Activated CD4-positive, alpha-beta T cell treated with anti-CD3 and anti-CD28 coated beads for 1 hour (primary cell): Measurements from ENCODE around the gene ITGB3.

Experiments
- DNase-seq: peaks from one replicate; pipeline ENCODE4 v3.0.0-alpha.2; 2020

The ITGB3 gene

DNA sequence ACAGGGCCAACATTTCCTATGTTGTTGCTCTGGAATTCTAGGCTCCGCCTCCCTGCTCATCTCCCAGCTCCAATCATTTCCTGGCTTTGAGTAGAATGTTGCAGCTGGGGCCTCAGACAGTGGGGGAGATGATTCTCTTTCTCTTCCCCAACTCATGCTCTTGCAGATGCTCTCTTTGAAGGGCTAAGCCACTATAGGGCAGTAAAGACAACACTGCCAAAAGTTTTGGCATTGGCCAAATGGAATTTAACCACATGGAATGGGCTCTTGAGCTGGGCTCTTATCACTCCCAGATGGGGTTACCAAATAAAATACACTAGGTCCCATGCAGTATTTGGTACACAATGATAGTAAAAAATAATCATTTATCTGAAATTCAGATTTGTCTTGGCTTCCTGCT is 50.6 kb downstream of the ITGB3 start:
- DNase-seq, result no peak

GRCh38 chr17:47305302-47305923 is 51.8 kb downstream of the ITGB3 start:
- DNase-seq, result no peak

- no peak for DNase-seq
These were observed 56.6 kb downstream of the ITGB3 start for GRCh38 chr17:47310186-47310733.

DNA sequence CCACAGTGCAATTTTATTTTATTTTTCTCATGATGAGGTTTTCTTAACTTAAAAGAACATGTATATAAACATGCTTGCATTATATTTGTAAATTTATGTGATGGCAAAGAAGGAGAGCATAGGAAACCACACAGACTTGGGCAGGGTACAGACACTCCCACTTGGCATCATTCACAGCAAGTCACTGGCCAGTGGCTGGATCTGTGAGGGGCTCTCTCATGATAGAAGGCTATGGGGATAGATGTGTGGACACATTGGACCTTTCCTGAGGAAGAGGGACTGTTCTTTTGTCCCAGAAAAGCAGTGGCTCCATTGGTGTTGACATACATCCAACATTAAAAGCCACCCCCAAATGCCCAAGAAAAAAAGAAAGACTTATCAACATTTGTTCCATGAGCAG is 57.8 kb downstream of the ITGB3 start:
- DNase-seq, result no peak

DNA sequence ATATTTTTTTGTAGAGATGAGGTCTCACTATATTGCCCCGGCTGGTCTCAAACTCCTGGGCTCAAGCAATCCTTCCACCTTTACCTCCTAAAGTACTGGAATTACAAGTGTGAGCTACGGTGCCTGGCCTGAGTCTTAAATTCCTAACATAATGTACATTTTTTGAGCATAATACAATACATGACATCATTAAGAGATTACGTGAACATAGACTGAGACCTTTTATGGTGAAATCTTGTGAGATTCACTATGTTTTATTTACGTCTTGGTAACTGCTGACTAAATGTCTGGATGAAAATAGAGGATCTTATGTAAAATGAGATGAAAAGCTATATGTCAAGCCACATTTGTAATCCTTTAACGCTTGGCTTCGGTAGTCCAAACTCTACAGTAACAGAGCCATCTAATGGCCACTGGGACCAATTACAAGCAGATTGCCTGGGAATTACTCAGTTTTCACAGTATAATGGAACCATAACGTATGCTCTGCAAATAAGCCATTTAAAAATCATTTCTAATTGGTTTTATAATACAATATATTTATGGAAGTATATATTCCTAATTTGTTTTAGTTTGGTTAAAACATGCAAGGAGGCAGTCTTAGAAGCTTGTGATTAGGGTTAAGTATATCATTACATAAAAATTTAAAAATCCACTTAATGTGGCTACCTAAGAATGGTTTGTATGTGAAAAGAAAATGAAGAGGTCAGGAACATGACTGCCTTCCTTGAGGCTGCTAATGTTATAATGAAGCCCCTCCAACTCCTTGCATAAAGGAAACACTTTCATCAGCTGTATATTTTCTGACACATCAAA is 62.0 kb downstream of the ITGB3 start:
- no peak for DNase-seq

- DNase-seq, result no peak
These were observed 62.7 kb downstream of the ITGB3 start for GRCh38 chr17:47316311-47316710.

DNA sequence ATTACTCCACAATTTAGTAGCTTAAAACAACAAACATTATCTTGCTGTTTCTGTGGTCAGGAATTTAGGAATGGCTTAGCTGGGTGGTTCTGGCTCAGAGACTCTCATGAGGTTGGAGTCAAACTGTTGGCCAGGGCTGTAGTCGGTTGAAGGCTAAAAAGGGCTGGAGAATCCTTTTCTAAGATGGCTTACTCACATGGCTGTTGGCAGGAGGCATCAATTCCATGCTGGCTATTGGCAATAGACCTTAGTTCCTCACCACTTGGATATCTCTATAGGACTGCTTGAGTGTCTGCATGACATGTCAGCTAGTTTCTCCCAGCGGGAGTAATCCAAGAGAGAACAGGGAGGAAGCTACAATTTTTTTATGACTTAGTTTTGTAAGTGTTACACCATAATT is 63.5 kb downstream of the ITGB3 start:
- no peak for DNase-seq

- DNase-seq, result no peak
These were observed 64.7 kb downstream of the ITGB3 start for GRCh38 chr17:47318197-47318918.

GRCh38 chr17:47320879-47321502 is 67.4 kb downstream of the ITGB3 start:
- no peak for DNase-seq

- DNase-seq, result peak; percentile 66
These were observed 70.0 kb downstream of the ITGB3 start, which contains the start of gene EFCAB13 for GRCh38 chr17:47323382-47324223. Gene EFCAB13 (plus strand): TSS chr17:47323955. CDS start chr17:47328354, 4,399 bp downstream.

GRCh38 chr17:47324224-47325020 is 70.8 kb downstream of the ITGB3 start:
- DNase-seq, result peak; percentile 31

DNA sequence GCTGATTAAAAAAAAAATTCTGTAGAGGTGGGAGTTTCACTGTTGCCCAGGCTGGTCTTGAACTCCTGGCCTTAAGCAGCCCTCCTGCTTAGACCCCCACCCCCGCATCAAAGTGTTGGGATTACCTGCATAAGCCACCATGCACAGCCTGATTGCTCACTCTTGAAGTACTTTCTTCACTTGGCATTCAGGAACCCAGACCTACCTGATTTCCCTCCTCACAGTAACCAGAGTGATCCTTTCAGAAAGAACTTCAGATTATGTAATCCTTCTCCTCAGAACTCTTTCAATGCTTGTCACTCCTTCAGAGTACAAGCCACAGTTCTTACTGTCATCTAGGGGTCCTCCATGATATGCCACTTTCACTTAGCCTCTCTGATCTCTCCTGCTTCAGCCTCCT is 71.5 kb downstream of the ITGB3 start:
- no peak for DNase-seq

GRCh38 chr17:47330548-47330947 is 76.9 kb downstream of the ITGB3 start:
- no peak for DNase-seq

GRCh38 chr17:47332287-47332686 is 78.7 kb downstream of the ITGB3 start:
- no peak for DNase-seq

GRCh38 chr17:47335101-47335936 is 81.7 kb downstream of the ITGB3 start:
- DNase-seq, result no peak

DNA sequence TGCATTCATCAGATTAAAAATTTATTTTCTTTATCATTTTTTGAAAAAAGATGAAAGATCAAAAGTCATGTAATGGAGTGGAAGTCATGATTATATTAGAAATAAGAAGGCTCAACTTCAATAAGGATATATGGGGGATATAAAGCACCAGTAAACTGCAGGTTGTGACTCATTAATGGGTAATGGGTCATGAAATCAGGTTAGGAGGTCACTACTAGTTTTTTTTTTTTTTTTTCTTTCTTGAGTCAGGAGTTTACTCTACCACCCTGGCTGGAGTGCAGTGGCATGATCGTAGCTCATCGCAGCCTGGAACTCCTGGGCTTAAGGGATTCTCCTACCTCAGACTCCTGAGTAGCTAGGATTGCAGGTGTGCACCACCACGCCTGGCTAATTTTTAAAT is 84.4 kb downstream of the ITGB3 start:
- DNase-seq, result no peak

DNA sequence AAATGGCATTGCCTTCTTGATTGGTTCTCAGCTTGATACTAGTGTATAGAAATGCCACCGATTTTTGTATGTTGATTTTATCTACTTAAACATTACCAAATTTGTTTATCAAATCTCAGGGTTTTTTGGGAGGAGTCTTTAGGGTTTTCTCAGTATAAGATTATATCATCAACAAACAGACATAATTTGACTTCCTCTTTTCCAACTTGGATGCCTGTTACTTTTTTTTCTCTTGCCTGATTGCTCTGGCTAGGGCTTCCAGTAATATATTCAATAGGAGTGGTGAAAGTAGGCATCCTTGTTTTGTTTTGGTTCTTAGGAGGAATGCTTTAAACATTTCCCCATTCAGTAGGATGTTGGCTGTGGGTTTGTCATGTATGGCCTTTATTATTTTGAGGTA is 99.2 kb downstream of the ITGB3 start:
- DNase-seq, result no peak

DNA sequence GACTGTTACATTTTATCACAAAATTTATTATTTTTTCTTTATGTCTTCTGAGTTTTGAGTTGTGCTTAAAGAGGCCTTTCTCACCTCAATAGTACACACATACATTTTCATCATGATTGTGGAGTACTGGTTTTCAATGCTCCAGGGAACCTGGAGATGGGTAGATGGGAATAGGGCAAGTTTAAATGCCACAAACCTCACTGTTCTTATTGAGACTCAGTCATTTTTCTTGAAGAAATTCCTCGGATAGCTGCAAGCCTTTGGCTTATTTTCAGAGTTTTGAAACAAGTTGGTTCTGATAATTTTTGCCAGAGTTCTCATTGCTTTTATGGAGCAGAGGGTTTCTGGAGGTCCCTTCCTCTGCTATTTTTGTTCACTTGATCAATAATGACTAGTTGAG is 105.0 kb downstream of the ITGB3 start:
- DNase-seq, result no peak
